ENCODE measurements around the gene BNIP5.

Gene BNIP5

GRCh38 chr6:36323062-36323461, 13.6 kb downstream of the BNIP5 start:
- Histone ChIP-seq H3K79me2 (ENCODE audit: insufficient read depth, low read length) (no peaks in the 10 kb centered on the region), H3K4me2 (ENCODE audit: low read depth, low read length, poor library complexity, severe bottlenecking) (no peak overlapping the region), H4K20me1 (ENCODE audit: insufficient read depth, low read length, poor library complexity, severe bottlenecking) (no peaks in the 10 kb centered on the region), H3K9ac (ENCODE audit: low read depth, low read length, poor library complexity, severe bottlenecking) (no peak overlapping the region), H3K4me1 (ENCODE audit: insufficient read depth, low read length, poor library complexity, severe bottlenecking) (no peaks in the 10 kb centered on the region), H3K4me3 (ENCODE audit: low read length, poor library complexity, severe bottlenecking) (no peak overlapping the region), H3K9me3 (ENCODE audit: insufficient read depth, low read depth, low read length) (no peaks in the 10 kb centered on the region), H3K36me3 (ENCODE audit: insufficient read depth, low read length) (no peaks in the 10 kb centered on the region), H3K9me2 (replicated peaks; ENCODE audit: low read depth, low read length) (no peaks in the 10 kb centered on the region), H3F3A (ENCODE audit: low read depth) (no peaks in the 10 kb centered on the region), H2AFZ (ENCODE audit: low read length) (no peak overlapping the region), H3K27me3 (ENCODE audit: insufficient read depth, low read length, poor library complexity, severe bottlenecking) (no peaks in the 10 kb centered on the region)
- no peak for TF ChIP-seq EZH2phosphoT487 (IDR thresholded peaks at IDR 0.05; ENCODE audit: borderline replicate concordance)
- no peak for TF ChIP-seq CTCF (conservative IDR thresholded peaks at IDR 0.05; ENCODE audit: low read length)

- H3K4me3 ChIP-seq (ENCODE audit: low read length, poor library complexity, severe bottlenecking), result no peak overlapping the region
- H2AFZ ChIP-seq (ENCODE audit: low read length), result no peak overlapping the region
- H3K27me3 ChIP-seq (ENCODE audit: insufficient read depth, low read length, poor library complexity, severe bottlenecking), result no peaks in the 10 kb centered on the region
- no peaks in the 10 kb centered on the region for H4K20me1 ChIP-seq (ENCODE audit: insufficient read depth, low read length, poor library complexity, severe bottlenecking)
- no peak overlapping the region for H3K4me2 ChIP-seq (ENCODE audit: low read depth, low read length, poor library complexity, severe bottlenecking)
- H3K9me3 ChIP-seq (ENCODE audit: insufficient read depth, low read depth, low read length), result no peaks in the 10 kb centered on the region
- H3K9ac ChIP-seq (ENCODE audit: low read depth, low read length, poor library complexity, severe bottlenecking), result no peak overlapping the region
- H3K4me1 ChIP-seq (ENCODE audit: insufficient read depth, low read length, poor library complexity, severe bottlenecking), result no peaks in the 10 kb centered on the region
- TF ChIP-seq EZH2phosphoT487 (IDR thresholded peaks at IDR 0.05; ENCODE audit: borderline replicate concordance), result no peak
- TF ChIP-seq CTCF (conservative IDR thresholded peaks at IDR 0.05; ENCODE audit: low read length), result no peak
- H3K9me2 ChIP-seq (replicated peaks; ENCODE audit: low read depth, low read length), result no peaks in the 10 kb centered on the region
- H3K36me3 ChIP-seq (ENCODE audit: insufficient read depth, low read length), result no peaks in the 10 kb centered on the region
- no peaks in the 10 kb centered on the region for H3K79me2 ChIP-seq (ENCODE audit: insufficient read depth, low read length)
- no peaks in the 10 kb centered on the region for H3F3A ChIP-seq (ENCODE audit: low read depth)
Observed at GRCh38 chr6:36322591-36322990, 14.1 kb downstream of the BNIP5 start.

GRCh38 chr6:36320475-36320874, 16.2 kb downstream of the BNIP5 start:
- Histone ChIP-seq H3K4me1 (ENCODE audit: insufficient read depth, low read length, poor library complexity, severe bottlenecking) (no peaks in the 10 kb centered on the region), H3K4me2 (ENCODE audit: low read depth, low read length, poor library complexity, severe bottlenecking) (no peak overlapping the region), H3F3A (ENCODE audit: low read depth) (no peaks in the 10 kb centered on the region), H3K4me3 (ENCODE audit: low read length, poor library complexity, severe bottlenecking) (no peak overlapping the region), H3K36me3 (ENCODE audit: insufficient read depth, low read length) (no peaks in the 10 kb centered on the region), H4K20me1 (ENCODE audit: insufficient read depth, low read length, poor library complexity, severe bottlenecking) (no peaks in the 10 kb centered on the region), H3K9ac (ENCODE audit: low read depth, low read length, poor library complexity, severe bottlenecking) (no peak overlapping the region), H3K79me2 (ENCODE audit: insufficient read depth, low read length) (no peaks in the 10 kb centered on the region), H2AFZ (ENCODE audit: low read length) (no peak overlapping the region), H3K9me2 (replicated peaks; ENCODE audit: low read depth, low read length) (no peaks in the 10 kb centered on the region), H3K27me3 (ENCODE audit: insufficient read depth, low read length, poor library complexity, severe bottlenecking) (no peaks in the 10 kb centered on the region), H3K9me3 (ENCODE audit: insufficient read depth, low read depth, low read length) (no peaks in the 10 kb centered on the region)
- TF ChIP-seq CTCF (conservative IDR thresholded peaks at IDR 0.05; ENCODE audit: low read length) (no peak), EZH2phosphoT487 (IDR thresholded peaks at IDR 0.05; ENCODE audit: borderline replicate concordance) (no peak)
